ENCODE results near the gene LRRC10B.

DNA sequence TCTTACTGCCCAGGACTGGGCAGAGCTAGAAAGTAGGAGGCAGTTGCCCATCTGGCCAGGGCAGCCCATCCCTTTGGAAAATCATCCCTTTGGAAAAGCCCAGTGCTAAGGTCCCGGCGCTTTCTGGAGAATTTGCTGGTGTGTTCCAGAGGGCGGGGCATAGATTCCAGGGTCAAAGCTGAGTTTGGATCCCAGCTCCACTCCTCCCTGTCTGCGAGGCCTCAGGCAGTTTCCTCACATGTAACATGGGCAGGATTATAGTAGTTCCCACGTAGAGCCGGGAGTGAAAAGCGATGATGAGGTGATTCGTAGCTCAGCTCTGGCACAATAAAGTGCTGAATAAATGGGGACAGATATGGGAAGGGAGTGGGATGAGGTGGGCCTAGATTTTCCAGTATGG is 31.4 kb upstream of the LRRC10B start:
- TF ChIP-seq POLR2A (IDR thresholded peaks at IDR 0.05; ENCODE audit: borderline replicate concordance, extremely low read depth, insufficient read depth, insufficient read length) (no peak), EZH2phosphoT487 (IDR thresholded peaks at IDR 0.05; ENCODE audit: borderline replicate concordance) (no peak), ZNF274 (IDR thresholded peaks at IDR 0.05; ENCODE audit: low read depth, low read length) (no peak), CEBPB (IDR thresholded peaks at IDR 0.05; ENCODE audit: low read depth) (no peak), RAD21 (IDR thresholded peaks at IDR 0.05; ENCODE audit: low read depth) (no peak), SIN3A (IDR thresholded peaks at IDR 0.05; ENCODE audit: low read depth) (no peak), POLR2AphosphoS5 (IDR thresholded peaks at IDR 0.05; ENCODE audit: low read depth, low read length) (no peak)
- TF ChIP-seq, protein P1, sequence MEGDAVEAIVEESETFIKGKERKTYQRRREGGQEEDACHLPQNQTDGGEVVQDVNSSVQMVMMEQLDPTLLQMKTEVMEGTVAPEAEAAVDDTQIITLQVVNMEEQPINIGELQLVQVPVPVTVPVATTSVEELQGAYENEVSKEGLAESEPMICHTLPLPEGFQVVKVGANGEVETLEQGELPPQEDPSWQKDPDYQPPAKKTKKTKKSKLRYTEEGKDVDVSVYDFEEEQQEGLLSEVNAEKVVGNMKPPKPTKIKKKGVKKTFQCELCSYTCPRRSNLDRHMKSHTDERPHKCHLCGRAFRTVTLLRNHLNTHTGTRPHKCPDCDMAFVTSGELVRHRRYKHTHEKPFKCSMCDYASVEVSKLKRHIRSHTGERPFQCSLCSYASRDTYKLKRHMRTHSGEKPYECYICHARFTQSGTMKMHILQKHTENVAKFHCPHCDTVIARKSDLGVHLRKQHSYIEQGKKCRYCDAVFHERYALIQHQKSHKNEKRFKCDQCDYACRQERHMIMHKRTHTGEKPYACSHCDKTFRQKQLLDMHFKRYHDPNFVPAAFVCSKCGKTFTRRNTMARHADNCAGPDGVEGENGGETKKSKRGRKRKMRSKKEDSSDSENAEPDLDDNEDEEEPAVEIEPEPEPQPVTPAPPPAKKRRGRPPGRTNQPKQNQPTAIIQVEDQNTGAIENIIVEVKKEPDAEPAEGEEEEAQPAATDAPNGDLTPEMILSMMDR (IDR thresholded peaks at IDR 0.05 in 2 of 3, conservative IDR thresholded peaks at IDR 0.05 in 1 of 3; ENCODE audit: borderline replicate concordance in 1 of 3, insufficient read depth in 1 of 3, low read depth in 2 of 3, low read length in 2 of 3), result no peak

All from HCT116 (cell line).